ENCODE data around the gene MEPCE.

The MEPCE gene

DNA sequence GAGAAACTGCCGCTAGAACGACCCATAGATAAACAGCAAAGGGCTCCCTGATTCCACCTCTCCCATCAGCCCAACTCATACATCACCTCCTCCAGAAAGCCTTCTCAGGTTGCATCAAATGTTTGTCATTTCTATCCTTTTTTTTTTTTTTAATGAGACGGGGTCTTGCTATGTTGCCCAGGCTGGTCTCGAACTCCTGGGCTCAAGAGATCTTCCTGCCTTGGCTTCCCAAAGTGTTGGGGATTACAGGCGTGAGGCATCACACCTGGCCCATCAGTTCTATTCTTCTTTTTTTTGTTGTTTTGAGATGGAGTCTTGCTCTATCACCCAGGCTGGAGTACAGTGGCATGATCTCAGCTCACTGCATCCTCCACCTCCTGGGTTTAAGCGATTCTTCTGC lies 27.4 kb downstream of the MEPCE start:
- H3K9ac ChIP-seq, result no peak overlapping the region
- no peaks in the 10 kb centered on the region for H3K4me1 ChIP-seq (ENCODE audit: low read depth, poor library complexity, severe bottlenecking)
- no peaks in the 10 kb centered on the region; the same call in 1 of the 2 replicates for H3K27me3 ChIP-seq (ENCODE audit: insufficient read depth, low read depth)
- H2AFZ ChIP-seq (ENCODE audit: low read depth), result no peak overlapping the region
- no peaks in the 10 kb centered on the region for H3K79me2 ChIP-seq (ENCODE audit: insufficient read depth, low read depth)
- H3K27ac ChIP-seq, result no peak overlapping the region
- H3K4me3 ChIP-seq (IDR thresholded peaks at IDR 0.05; ENCODE audit: insufficient read depth, low read depth, low read length), result no peak overlapping the region
- no peaks in the 10 kb centered on the region for H3K36me3 ChIP-seq (ENCODE audit: insufficient read depth)
- no peaks in the 10 kb centered on the region for H4K20me1 ChIP-seq (ENCODE audit: insufficient read depth)
- H3K4me2 ChIP-seq, result no peak overlapping the region
- TF ChIP-seq, protein P1, sequence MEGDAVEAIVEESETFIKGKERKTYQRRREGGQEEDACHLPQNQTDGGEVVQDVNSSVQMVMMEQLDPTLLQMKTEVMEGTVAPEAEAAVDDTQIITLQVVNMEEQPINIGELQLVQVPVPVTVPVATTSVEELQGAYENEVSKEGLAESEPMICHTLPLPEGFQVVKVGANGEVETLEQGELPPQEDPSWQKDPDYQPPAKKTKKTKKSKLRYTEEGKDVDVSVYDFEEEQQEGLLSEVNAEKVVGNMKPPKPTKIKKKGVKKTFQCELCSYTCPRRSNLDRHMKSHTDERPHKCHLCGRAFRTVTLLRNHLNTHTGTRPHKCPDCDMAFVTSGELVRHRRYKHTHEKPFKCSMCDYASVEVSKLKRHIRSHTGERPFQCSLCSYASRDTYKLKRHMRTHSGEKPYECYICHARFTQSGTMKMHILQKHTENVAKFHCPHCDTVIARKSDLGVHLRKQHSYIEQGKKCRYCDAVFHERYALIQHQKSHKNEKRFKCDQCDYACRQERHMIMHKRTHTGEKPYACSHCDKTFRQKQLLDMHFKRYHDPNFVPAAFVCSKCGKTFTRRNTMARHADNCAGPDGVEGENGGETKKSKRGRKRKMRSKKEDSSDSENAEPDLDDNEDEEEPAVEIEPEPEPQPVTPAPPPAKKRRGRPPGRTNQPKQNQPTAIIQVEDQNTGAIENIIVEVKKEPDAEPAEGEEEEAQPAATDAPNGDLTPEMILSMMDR (conservative IDR thresholded peaks at IDR 0.05; ENCODE audit: low read depth, low read length), result no peak

DNA sequence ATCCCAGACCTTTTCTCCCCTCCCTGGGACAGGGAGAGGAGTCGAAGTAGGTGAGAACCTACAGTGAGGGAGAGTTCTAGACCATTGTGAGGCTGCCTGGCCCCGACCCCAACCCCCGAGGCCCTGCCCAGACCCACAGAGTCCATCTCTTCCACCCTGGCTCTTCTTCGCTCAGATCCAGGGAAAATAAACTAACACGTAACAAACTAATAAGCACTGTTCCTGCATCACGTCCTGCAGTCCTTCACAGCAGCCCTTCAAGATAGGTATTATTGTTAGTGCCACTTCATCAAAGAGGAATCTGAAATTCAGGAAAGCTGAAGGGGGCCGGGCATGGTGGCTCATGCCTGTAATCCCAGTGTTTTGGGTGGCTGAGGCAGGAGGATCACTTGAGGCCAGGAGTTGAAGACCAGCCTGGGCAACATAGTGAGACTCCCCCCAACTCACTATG lies 34.6 kb downstream of the MEPCE start, which contains the start of gene SPACDR:
TSS of gene SPACDR (minus strand) at position 51 of the 451 bp plus-strand sequence. CDS start 235 bp downstream, outside the sequence.
- Histone ChIP-seq H3K9ac (no peak within 1 kb of the TSS), H3K4me1 (ENCODE audit: low read depth, poor library complexity, severe bottlenecking) (no peaks in the 10 kb centered on the region), H3K79me2 (ENCODE audit: insufficient read depth, low read depth) (no peaks in the 10 kb centered on the region), H3K36me3 (ENCODE audit: insufficient read depth) (no peaks in the 10 kb centered on the region), H3K27ac (no peak within 1 kb of the TSS), H3K4me2 (no peak within 1 kb of the TSS), H4K20me1 (ENCODE audit: insufficient read depth) (no peaks in the 10 kb centered on the region), H2AFZ (ENCODE audit: low read depth) (no peak within 1 kb of the TSS), H3K4me3 (IDR thresholded peaks at IDR 0.05; ENCODE audit: insufficient read depth, low read depth, low read length) (no peak within 1 kb of the TSS), H3K27me3 (ENCODE audit: insufficient read depth, low read depth) (no peaks in the 10 kb centered on the region)
- TF ChIP-seq, protein P1 (conservative IDR thresholded peaks at IDR 0.05; ENCODE audit: low read depth, low read length), result no peak

DNA sequence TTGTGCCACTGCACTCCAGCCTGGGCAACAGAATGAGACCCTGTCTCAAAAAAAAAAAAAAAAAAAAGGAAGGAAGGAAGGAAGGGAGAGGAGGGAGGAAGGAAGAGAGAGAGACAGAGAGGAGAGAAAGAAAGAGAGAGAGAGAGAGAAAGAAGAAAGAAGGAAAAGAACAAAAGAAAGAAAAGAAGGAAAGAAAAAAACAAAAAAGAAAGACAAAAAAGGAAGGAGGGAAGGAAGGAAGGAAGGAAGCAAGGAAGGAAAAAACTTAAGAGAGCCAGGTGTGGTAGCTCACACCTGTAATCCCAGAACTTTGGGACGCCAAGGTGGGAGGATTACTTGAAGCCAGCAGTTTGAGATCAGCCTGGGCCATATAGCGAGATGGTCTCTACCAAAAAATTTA lies 35.2 kb downstream of the MEPCE start:
- no peaks in the 10 kb centered on the region for H4K20me1 ChIP-seq (ENCODE audit: insufficient read depth)
- no peaks in the 10 kb centered on the region for H3K79me2 ChIP-seq (ENCODE audit: insufficient read depth, low read depth)
- no peak overlapping the region for H3K4me3 ChIP-seq (IDR thresholded peaks at IDR 0.05; ENCODE audit: insufficient read depth, low read depth, low read length)
- H3K36me3 ChIP-seq (ENCODE audit: insufficient read depth), result no peaks in the 10 kb centered on the region
- no peak overlapping the region for H3K27ac ChIP-seq
- H3K4me1 ChIP-seq (ENCODE audit: low read depth, poor library complexity, severe bottlenecking), result peaks cover 3% of the 10 kb centered on the region
- no peak overlapping the region for H3K9ac ChIP-seq
- no peak overlapping the region for H2AFZ ChIP-seq (ENCODE audit: low read depth)
- no peaks in the 10 kb centered on the region for H3K27me3 ChIP-seq (ENCODE audit: insufficient read depth, low read depth)
- TF ChIP-seq, protein P1 (conservative IDR thresholded peaks at IDR 0.05; ENCODE audit: low read depth, low read length), result no peak
- H3K4me2 ChIP-seq, result no peak overlapping the region

DNA sequence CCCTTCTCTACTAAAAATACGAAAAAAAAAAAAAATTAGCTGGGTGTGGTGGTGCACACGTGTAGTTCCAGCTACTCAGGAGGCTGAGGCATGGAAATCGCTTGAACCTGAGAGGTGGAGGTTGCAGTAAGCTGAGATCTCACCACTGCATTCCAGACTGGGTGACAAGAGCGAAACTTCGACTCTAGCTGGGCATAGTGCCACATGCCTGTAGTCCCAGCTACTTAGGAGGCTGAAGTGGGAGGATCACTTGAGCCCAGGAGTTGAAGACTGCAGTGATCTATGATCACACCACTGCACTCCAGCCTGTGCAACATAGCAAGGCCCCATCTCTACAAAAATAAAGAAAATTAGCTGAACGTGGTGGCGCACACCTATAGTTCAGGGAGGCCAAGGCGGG lies 35.7 kb downstream of the MEPCE start:
- Histone ChIP-seq H3K27ac (no peak overlapping the region), H3K4me1 (ENCODE audit: low read depth, poor library complexity, severe bottlenecking) (peaks cover 3% of the 10 kb centered on the region), H3K36me3 (ENCODE audit: insufficient read depth) (no peaks in the 10 kb centered on the region), H2AFZ (ENCODE audit: low read depth) (no peak overlapping the region), H3K4me2 (no peak overlapping the region), H3K9ac (no peak overlapping the region), H3K79me2 (ENCODE audit: insufficient read depth, low read depth) (no peaks in the 10 kb centered on the region), H3K4me3 (IDR thresholded peaks at IDR 0.05; ENCODE audit: insufficient read depth, low read depth, low read length) (no peak overlapping the region), H3K27me3 (ENCODE audit: insufficient read depth, low read depth) (no peaks in the 10 kb centered on the region), H4K20me1 (ENCODE audit: insufficient read depth) (no peaks in the 10 kb centered on the region)
- TF ChIP-seq, protein P1 (conservative IDR thresholded peaks at IDR 0.05; ENCODE audit: low read depth, low read length), result no peak
